HG02938 (cell line): ENCODE measurements around the gene TACR1.

Experiments used
- ATAC-seq: cut with Tn5 transposase; IDR thresholded peaks from one replicate; pipeline ENCODE4 v1.9.1; 2021; ENCODE audit warnings: mild to moderate bottlenecking, moderate library complexity; ENCODE audit not compliant: unreplicated experiment

TACR1 gene

GRCh38 chr2:75025216-75025615 lies 174.1 kb downstream of the TACR1 start:
- no peak for ATAC-seq

DNA sequence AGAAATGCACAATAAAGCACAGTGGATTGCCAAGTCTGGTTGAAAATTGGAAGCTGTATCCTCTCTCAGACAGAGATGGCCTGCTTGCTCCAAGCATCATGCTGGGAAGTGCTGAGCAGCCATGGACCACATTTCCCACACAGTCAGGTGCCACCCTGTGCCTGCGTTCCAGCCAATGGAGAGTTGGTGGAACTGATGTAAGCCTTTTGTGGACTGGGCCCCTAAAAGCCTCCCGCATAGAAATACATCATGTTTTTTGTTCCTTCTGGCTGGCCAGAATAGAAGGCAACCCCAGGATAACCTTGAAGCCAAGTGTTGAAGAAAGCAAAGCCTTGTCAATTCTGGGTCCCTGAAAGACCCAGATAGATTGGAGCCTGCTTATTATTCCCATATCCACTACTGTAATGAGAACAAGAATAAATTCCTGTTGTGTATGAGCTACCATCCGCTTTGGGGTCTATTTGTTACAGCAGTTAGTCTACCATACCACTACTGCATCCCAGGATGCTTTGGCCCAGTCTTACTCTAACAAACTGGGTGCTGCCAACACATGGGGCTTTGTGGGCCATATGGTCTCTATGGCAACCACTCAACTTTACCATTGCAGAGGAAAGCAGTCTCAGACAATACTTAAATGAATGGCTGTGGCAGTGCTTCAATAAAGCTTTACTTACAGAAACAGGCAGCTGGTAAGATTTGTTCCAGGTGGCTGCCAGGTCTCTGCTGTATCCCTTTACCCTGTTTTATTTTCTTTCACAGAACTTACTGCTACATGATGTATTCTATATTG lies 175.5 kb downstream of the TACR1 start:
- ATAC-seq: no peak

GRCh38 chr2:75022516-75022915 lies 176.8 kb downstream of the TACR1 start:
- no peak for ATAC-seq

DNA sequence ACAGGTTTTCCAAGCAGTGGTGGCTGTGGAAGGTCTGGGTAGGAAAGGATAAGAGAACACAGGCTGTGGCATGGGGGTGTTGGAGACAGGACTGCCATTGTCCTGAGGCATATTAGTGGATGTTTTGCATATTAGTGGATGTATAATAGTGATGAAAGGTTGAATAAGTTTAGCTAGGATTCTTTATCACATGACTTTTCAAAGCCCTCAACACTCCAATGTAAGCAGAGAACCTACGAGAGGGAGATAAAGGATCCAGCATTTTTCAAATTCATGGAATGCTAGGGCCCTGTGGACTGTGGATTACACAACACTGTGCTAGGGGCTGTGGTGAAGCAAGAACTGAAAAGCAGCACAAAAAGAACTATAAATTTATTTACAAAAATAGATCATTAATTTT lies 177.6 kb downstream of the TACR1 start:
- no peak for ATAC-seq

GRCh38 chr2:75020476-75020875 lies 178.8 kb downstream of the TACR1 start:
- ATAC-seq: no peak

DNA sequence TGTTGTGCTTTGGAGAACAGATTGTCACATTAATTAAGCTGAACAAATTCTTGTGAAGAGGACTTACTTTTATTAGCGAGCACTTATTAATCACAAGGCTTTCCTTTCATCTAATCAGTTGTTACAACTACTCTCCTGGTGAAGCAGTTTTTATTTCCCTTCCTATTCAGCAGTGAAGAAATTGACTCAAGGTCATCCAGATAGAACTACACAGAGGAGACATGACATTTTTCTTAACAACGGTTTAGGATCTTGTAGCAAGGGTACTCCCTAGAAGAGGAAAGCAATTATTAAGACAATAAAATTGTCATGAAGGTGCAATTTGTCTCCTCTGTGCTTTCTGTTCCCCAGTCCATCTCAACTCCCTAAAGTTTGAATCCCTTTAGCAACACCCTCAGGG lies 179.5 kb downstream of the TACR1 start:
- no peak for ATAC-seq

DNA sequence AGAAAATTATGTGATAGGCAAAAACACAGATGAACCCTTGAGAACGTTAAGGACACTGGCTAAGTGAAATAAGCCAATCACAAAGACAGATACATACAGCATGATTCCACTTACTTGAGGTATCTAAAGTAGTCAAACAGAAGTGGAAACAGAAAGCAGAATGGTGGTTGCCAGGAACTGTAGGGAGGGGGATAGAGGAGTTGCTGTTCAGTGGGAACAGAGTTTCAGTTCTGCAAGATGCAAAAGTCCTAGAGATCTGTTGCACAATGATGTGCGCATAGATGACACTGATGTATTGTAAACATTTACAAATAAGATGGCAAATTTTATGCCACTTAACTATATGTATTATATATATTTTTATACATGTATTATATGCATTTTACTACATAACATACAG lies 181.2 kb downstream of the TACR1 start:
- no peak for ATAC-seq

GRCh38 chr2:75012080-75012479 lies 187.2 kb downstream of the TACR1 start:
- ATAC-seq: no peak

DNA sequence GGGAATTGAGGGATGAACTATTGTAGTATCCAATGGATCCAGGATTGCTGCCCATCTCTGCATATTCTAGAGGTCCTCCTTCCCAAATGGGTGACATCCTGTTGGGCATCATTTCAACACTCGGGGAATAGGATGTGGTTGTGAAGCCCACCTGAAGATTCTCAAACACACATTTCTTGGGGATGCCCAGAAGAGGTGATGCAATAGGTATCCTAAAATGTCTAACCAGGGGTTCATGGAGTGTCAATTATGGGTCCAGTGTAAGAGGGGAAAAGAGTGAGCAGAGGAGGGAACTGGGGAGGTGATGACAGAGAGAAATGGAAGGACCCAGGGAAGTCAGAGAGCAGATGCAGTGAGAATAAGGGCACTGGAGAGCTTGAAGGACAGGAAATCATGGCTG lies 188.7 kb downstream of the TACR1 start:
- no peak for ATAC-seq

- no peak for ATAC-seq
These were observed 191.5 kb downstream of the TACR1 start for GRCh38 chr2:75007819-75008218.

- ATAC-seq: no peak
These were observed 192.3 kb downstream of the TACR1 start for GRCh38 chr2:75007061-75007460.

DNA sequence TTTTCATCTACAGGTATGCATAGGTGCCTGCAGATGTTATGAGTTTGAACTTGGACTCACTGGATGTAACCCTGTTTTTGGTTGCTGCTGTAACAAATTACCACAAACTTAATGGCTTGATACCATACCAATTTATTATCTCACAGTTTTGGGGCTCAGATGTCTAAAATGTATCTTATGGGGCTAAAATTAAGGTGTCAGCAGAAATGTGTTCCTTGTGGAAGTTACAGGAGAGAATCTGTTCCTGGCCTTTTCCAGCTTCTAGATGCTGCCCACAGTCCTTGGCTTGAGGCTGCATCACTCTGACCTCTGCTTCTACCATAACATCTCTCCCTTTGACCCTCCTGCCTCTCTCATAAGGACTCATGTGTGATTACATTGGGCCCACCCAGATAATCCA lies 193.3 kb downstream of the TACR1 start:
- no peak for ATAC-seq

DNA sequence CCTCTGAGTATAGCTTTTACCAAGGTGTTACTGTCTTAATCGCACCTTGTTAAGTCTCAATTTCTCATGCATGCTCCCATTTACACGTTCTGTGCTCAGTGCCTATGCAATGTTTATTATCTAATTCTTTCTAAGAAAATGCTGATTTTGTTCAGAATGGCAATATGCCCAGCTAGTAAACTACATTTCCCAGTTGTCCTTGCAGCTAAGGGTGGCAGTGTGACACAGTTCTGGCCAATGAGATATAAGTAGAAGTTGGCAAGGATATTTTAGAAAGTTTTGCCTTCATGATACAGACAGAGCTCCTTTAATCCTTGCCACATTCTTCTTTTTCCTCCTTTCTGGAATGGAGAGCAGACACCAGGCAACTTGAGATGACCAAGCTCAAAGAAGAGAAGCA lies 195.5 kb downstream of the TACR1 start:
- ATAC-seq: no peak

DNA sequence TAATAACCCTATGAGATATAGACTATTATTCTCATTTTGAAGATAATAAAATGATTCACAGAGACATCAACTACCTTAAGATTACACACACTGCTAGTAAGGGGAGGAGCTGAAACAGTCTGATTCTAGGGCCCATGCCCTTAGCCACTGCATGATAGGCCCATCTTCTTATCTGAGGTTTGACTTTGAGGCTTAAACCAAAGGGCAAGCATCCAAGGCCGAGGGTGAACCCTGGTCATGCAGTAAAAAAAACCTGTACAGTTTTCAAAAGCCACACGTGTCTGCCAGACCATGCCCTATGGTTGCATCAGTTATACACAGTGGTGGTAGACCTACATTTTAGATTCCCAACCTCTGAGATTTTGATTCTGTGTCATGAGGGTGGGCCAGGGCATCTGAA lies 196.0 kb downstream of the TACR1 start:
- ATAC-seq: no peak

- ATAC-seq: no peak
These were observed 197.3 kb downstream of the TACR1 start for GRCh38 chr2:75002007-75002406.

GRCh38 chr2:74999468-74999867 lies 199.9 kb downstream of the TACR1 start:
- ATAC-seq: no peak
